ENCODE measurements around the gene LRBA. TPM values are rescaled to one million over a fixed set of nuclear protein-coding genes. Genes with fewer than 3 reads are reported as not detected.

The LRBA gene
- total RNA-seq, 4 donors from 2014 or later = 8.5 to 18.0 (median 11.9) TPM

DNA sequence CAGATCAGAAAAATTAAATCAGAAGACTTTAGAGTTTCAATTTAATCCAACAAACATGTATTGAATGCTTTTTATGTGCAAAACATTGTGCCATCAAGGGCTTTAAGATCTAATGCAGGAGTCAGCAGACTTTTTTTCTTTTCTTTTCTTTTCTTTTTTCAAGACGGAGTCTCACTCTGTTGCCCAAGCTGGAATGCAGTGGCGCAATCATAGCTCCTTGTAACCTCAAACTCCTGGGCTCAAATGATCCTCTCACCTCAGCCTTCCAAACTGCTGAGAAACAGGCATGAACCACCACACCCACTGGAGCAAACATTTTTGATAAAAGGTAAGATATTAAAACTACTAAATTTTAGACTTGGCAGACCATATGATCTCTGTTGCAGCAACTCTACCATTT, 24.6 kb upstream of the LRBA start:
- Histone ChIP-seq H3K4me1 (no peaks in the 10 kb centered on the region), H3K36me3 (no peaks in the 10 kb centered on the region), H3K27me3 (no peaks in the 10 kb centered on the region), H3K4me3 (no peak overlapping the region), H3K27ac (no peak overlapping the region), H3K9me3 (no peaks in the 10 kb centered on the region)
- in situ Hi-C loops (cut with MboI; ENCODE audit: low sequenced_read_pairs in 4 of 4) = no loop called here
- TF ChIP-seq POLR2A (IDR thresholded peaks at IDR 0.05) = no peak
- TF ChIP-seq, protein P1, sequence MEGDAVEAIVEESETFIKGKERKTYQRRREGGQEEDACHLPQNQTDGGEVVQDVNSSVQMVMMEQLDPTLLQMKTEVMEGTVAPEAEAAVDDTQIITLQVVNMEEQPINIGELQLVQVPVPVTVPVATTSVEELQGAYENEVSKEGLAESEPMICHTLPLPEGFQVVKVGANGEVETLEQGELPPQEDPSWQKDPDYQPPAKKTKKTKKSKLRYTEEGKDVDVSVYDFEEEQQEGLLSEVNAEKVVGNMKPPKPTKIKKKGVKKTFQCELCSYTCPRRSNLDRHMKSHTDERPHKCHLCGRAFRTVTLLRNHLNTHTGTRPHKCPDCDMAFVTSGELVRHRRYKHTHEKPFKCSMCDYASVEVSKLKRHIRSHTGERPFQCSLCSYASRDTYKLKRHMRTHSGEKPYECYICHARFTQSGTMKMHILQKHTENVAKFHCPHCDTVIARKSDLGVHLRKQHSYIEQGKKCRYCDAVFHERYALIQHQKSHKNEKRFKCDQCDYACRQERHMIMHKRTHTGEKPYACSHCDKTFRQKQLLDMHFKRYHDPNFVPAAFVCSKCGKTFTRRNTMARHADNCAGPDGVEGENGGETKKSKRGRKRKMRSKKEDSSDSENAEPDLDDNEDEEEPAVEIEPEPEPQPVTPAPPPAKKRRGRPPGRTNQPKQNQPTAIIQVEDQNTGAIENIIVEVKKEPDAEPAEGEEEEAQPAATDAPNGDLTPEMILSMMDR (IDR thresholded peaks at IDR 0.05 in 4 of 5, conservative IDR thresholded peaks at IDR 0.05 in 1 of 5) = no peak
- intact Hi-C loops (cut with DNase I; ENCODE audit: low total_unique reads) = no loop called here
- ATAC-seq = no peak
- no peak for DNase-seq

DNA sequence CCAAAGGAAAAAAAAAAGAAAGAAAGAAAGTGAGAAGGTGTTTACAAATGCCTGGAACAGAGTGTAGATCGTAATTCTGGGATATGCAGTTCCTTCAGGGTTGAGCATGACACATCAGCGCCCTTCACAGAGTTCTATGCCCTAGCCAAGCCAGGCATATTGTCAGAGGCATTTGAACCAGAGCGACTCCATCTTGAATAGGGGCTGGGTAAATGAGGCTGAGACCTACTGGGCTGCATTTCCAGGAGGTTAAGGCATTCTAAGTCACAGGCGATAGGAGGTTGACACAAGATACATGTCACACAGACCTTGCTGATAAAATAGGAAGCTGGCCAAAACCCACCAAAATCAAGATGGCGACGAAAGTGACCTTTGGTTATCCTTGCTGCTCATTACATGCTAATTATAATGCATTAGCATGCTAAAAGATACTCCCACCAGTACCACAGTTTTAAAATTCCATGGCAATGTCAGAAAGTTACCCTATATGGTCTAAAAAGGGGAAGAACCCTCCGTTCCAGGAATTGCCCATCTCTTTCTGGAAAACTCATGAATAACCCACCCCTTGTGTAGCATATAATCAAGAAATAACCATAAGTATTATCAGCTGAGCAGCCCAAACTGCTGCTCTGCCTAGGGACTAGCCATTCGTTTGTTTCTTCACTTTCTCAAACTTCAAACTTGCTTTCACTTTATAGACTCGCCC, 23.5 kb upstream of the LRBA start:
- Histone ChIP-seq H3K27me3 (no peaks in the 10 kb centered on the region), H3K4me1 (no peaks in the 10 kb centered on the region), H3K27ac (no peak overlapping the region), H3K36me3 (no peaks in the 10 kb centered on the region), H3K9me3 (no peaks in the 10 kb centered on the region), H3K4me3 (no peak overlapping the region)
- intact Hi-C loops (cut with DNase I; ENCODE audit: low total_unique reads) (no loop called here), in situ Hi-C loops (cut with MboI; ENCODE audit: low sequenced_read_pairs in 4 of 4) (no loop called here)
- ATAC-seq (no peak), DNase-seq (no peak)
- no peak for TF ChIP-seq POLR2A (IDR thresholded peaks at IDR 0.05)
- TF ChIP-seq, protein P1 (IDR thresholded peaks at IDR 0.05 in 4 of 5, conservative IDR thresholded peaks at IDR 0.05 in 1 of 5) = no peak

DNA sequence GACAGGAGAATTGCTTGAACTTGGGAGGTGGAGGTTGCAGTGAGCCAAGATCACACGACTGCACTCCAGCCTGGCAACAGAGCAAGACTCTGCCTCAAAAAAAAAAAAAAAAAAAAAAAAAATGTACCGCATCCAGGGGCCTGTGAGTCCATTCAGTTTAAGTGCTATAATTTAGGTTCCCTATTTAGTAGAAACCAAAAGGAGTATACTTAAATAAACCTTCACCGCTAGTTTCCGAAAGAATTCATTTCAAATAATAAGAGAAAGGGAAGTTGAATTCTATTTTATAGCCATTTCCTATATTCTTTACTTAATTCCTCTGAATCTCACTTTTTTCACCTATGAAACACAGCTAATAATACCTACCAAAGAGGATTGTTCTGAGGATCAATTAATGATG, 20.8 kb upstream of the LRBA start:
- DNase-seq = no peak
- Histone ChIP-seq H3K4me3 (no peak overlapping the region), H3K36me3 (no peaks in the 10 kb centered on the region), H3K4me1 (no peaks in the 10 kb centered on the region), H3K27ac (no peak overlapping the region), H3K9me3 (no peaks in the 10 kb centered on the region), H3K27me3 (no peaks in the 10 kb centered on the region)
- in situ Hi-C loops (cut with MboI; ENCODE audit: low sequenced_read_pairs in 4 of 4) (no loop called here), intact Hi-C loops (cut with DNase I; ENCODE audit: low total_unique reads) (no loop called here)
- TF ChIP-seq, protein P1 (IDR thresholded peaks at IDR 0.05 in 4 of 5, conservative IDR thresholded peaks at IDR 0.05 in 1 of 5) = no peak
- no peak for TF ChIP-seq POLR2A (IDR thresholded peaks at IDR 0.05)
- ATAC-seq = no peak

DNA sequence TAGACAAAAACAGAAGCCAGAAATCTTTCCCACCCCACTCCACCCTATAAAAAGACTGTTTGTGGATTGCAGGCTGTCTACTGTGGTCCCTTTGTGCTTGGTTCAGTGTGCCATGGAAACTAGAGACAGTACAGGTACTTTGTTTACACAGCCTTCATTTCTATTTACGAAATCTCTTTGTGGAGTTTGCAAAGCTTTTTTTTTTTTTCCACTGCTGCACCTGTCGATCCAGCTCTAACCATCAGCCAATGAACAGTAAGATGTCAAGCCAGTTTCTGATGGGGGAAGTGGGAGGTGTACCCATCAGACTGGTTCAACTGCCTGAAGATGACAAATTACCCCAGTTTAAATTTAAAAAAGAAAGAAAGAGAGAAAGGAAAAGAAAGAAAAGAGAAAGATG, 20.2 kb upstream of the LRBA start:
- intact Hi-C loops (cut with DNase I; ENCODE audit: low total_unique reads) (no loop called here), in situ Hi-C loops (cut with MboI; ENCODE audit: low sequenced_read_pairs in 4 of 4) (no loop called here)
- Histone ChIP-seq H3K36me3 (no peaks in the 10 kb centered on the region), H3K27me3 (no peaks in the 10 kb centered on the region), H3K4me3 (no peak overlapping the region), H3K27ac (no peak overlapping the region), H3K9me3 (no peaks in the 10 kb centered on the region), H3K4me1 (no peaks in the 10 kb centered on the region)
- TF ChIP-seq POLR2A (IDR thresholded peaks at IDR 0.05) = no peak
- TF ChIP-seq, protein P1 (IDR thresholded peaks at IDR 0.05 in 4 of 5, conservative IDR thresholded peaks at IDR 0.05 in 1 of 5) = no peak
- DNase-seq (no peak), ATAC-seq (no peak)

DNA sequence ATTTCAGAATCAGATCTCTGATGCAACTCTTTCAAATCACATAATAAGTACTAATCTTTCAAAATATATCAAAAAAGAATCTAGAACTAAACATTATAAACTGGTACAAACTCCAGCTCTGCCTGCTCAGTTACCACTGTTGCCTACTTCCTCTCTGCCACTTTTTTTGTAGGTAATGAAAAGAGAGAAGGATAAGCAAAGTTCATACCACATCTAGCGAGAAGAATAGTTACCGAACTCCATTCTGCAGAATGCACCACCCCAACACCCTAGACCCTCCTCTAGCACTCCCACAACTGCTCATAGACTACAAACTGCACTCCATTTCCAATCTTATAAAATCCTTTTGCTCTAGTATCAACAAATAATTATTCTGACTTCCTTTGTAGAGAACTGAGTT, 19.7 kb upstream of the LRBA start:
- no peak overlapping the region for H3K4me3 ChIP-seq
- no peak for TF ChIP-seq POLR2A (IDR thresholded peaks at IDR 0.05)
- TF ChIP-seq, protein P1 (IDR thresholded peaks at IDR 0.05 in 4 of 5, conservative IDR thresholded peaks at IDR 0.05 in 1 of 5) = no peak
- no peaks in the 10 kb centered on the region for H3K9me3 ChIP-seq
- DNase-seq (no peak), ATAC-seq (no peak)
- no peaks in the 10 kb centered on the region for H3K36me3 ChIP-seq
- no peak overlapping the region for H3K27ac ChIP-seq
- H3K4me1 ChIP-seq = no peaks in the 10 kb centered on the region
- no peaks in the 10 kb centered on the region for H3K27me3 ChIP-seq
- in situ Hi-C loops (cut with MboI; ENCODE audit: low sequenced_read_pairs in 4 of 4) (no loop called here), intact Hi-C loops (cut with DNase I; ENCODE audit: low total_unique reads) (no loop called here)

Measured in gastrocnemius medialis (tissue), 4 donors.